ENCODE results near the gene CASZ1.

Gene CASZ1

DNA sequence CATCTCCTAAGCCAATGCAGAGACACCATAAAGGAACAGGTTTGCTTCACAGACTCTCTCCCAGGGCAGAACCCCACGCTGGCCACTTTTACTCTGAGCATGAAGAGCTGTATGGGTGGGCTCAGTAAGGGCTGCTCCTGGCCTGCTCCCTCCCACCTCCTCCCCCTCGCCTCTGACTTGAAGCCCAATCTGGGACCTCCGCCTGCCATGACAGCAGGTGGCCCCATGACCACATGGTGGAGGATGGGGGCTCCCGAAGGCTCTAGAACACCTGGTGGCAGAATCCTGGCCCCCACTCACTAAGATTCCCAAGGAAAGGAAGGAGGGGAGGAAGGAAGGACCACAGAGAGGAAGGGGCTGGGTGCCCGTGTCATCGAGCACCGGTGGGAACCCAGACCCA is 23.7 kb downstream of the CASZ1 start:
- DNase-seq: no peak

DNA sequence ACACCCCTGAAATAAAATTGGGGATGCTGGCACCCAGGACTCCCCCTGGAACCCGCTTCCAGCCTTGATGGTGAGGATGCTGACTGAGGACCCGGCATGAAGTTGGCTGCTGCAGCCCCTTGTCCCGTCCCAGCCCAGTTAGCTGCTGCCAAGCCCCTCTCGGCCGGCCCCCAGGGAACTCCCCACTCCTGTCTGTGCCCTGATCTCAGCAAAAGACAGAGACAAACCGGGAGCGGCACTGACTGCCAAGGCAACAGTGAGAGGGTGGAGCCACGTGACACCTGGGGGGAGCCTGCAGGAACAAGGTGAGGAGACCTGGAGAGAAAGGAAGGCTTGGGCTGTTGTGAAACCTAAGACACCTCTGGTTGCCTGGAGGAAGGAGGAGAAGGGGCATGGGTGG is 24.7 kb downstream of the CASZ1 start:
- no peak for DNase-seq

DNA sequence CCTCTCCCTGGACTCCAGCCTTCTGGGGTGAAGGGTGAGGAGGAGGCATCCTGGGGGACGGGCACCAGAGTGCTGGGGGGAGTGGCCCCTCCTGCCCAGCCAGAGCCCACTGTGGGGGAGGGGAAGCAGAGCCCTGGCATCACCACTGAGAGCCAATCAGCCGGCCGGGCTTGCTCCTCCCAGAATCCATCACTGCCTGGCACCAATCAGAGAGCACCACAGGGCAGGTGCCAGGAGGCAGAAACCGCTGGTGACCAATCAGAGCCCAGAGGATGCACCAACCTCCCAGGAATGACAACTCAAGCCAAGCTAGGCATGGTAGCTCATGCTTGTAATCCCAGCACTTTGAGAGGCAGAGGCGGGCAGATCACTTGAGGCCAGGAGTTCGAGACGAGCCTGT is 27.9 kb downstream of the CASZ1 start:
- DNase-seq: no peak

DNA sequence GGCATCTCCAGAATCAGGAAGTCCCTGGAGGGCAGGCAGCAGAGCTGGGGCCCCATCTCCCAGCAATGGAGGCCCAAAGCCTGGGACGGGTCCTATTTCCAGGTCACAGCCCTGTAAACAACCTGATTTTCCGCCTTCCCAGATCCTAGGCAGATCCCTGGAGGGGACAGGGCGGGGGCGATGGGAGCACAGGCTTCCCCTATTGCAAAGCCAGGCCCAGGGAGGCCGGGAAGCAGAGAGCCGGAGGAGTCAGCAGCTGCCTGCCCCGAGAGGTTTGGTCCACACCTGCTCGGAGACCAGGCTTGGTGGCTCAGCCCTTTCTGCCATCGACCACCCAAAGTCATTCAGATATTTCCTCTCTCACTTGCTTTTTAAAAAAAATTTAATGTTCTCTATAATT is 29.2 kb downstream of the CASZ1 start:
- no peak for DNase-seq

DNA sequence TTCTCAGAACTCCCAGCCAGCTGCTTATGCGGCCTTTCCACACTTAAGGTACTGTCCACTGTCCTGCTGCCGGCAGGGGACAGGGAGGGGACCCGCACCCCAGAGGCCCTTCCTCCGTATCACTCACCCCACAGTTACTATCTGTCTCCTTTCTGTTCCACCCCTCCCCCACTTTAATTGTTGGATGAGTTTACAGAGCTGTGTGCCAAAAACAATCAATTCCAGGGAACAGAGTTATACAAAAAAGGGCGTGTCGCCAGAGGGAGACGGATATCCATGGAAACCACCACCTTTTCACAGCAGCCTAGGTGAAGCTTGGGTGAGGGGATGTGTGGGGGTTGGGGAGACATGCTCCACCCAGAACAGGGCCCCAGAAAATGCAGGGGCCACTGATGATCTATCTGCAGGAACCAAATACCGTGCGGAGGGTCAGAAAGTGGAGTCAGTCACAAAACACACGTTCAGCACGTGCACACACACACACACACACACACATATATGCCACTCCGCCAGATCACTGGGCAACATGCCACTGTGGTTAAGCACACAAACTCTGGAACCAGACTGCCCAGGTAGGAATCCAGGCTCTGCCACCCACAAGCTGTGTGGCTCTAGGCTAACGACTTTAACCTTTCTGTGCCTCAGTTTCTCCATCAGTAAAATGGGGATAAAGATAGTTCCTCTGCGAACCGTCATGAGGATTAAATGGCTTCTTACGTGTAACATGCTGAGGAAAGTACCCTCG is 30.5 kb downstream of the CASZ1 start:
- DNase-seq: no peak

DNA sequence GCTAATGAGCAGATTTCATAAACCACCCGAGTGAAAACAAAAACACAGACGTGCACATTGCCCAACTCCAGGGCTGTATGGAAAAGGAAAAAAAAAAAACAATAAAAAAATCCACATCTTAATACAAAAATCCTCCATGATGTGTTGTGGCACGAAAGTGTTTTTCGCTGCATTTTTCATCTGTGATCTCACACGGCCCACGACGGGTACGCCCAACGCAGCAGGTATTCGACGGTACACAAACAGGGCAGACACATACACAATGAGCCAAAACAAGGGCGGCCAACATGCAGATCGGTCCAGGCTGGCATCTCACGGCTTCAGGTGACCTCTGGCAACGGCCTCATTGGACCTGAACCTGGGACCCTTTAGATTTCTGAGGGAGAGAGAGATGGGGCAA is 31.1 kb downstream of the CASZ1 start:
- DNase-seq: no peak

DNA sequence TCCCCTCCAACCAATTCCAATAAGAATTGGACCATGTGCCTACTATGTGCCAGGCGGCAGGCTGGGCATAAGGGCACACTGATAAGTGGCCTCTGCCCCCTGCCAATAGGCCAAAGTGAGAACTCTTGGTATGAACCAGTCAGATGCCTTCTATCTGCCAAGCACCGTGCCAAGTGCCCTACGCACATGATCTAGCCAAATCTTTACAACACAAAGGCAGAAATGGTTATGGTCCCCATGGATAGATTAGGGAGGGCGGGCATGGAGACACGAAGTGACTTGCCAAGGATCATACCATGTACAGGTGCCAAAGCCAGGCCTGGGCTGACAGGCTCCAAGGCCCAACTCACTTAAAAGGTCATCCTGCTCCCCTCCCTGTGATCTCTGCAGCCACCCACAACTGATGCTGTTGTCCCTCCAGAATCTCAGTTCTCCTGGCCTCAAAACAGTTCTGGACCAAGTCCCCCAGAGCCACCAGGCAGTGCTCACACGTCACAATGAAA is 32.1 kb downstream of the CASZ1 start:
- DNase-seq: no peak

DNA sequence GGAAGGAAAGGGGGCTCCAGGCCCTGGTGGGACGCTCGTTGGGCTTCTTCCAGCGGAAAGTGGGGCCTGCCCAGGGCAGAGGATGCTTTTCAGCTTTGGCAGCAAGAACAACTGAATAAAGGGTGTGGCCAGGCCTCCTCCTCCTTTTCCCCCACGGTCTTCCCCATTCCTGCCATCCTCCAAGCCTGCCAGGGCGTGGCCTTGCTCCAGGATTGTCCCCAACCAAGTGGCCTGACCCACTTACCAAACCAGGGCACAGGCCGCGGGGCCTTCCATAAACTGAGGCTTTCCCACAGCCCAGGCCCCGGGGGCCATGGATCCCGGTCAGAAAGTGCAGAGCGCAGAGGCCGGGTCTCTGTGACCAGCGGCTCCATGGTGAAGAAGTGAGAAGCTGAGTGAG is 33.6 kb downstream of the CASZ1 start:
- DNase-seq: no peak

DNA sequence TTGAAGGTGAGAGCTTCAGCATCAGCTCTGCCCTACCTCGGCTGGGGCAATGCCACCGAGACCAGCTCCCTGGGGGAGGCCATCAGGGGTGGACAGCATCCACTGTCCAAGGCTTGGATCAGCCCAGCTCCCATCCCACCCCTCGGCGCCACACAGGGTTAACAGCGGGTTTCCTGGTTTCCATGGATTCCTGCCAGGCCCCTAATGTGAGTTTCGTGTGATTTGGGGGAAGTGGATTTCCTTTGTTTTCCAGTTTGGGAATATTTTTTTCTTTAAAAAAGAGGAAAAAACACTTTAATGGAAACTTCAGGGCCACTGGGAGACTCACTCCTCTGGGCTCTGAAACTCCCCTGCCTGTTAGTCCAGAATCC is 34.3 kb downstream of the CASZ1 start:
- DNase-seq: no peak

DNA sequence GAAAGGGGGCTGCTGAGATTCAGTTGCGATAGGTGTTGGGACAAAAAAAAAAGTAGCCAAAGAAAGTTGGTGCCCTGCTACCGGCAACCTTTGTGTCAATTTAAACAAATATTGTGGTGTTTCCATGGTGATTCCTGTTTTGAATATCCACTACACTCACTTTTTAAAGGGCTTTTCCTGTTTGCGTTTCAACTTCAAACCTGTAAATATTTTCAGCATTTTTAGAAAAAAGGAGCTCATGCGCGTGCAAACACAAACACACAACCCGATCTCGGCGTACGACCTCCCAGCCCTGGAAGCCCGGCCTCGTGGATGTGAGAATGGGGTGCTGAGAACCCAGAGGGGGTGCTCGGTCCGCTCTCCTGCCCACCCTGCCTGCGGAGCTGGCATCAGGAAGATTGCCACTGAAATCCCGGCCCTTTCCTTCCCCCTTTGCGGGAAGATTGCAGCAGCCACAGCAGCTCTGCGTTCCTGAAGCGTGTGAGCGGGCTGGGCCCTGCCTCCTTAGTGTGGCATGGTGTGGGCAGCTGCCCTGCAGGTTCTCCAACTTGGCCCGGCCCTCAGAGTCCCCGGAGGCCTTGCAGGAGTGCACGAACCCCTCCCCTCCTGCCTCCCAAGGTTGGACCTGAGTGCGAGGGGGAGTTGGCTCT is 34.8 kb downstream of the CASZ1 start:
- no peak for DNase-seq

DNA sequence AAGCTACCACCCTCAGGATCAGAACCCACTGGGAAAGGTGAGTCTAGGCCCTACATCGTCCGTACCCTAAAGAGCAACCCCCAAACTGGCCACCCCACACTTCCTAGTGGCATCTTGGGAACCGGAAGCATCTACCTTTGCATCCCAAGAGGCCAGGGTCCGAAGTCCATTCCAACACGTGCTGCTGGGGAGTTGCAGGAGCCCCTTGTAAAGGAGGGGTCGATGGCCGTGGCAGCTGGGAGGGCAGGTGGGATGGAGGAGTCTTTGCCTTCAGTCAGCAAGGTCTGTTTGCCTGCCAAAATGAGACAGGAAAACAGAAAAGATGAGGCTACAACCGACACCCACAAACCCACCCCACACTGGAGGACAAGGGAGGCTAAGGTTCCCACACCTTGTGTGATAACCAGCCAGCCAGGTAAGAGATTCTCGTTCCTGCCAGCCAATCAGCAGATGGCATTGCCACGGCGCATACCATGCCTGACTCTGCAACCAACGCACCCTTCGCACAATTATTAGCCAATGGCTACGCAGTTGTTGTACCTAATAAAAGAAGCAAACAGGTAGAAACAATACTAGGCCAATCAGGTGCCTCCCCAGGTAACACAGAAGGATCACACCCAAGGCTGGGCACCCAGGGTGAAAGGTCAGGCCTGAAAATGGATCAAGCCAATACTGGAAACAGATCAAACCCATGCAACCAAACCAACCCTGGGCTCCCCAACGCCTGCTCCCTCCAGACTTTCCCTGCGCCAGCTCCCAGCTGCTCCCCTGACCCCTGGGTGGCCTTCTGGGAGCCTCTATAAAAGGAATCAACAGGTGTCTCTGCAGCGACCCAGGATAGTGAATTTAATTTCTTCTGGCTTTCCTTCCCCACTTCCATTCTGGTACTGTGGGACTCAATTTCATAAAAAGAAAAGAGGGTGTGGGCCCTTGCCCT is 35.6 kb downstream of the CASZ1 start:
- DNase-seq: no peak

DNA sequence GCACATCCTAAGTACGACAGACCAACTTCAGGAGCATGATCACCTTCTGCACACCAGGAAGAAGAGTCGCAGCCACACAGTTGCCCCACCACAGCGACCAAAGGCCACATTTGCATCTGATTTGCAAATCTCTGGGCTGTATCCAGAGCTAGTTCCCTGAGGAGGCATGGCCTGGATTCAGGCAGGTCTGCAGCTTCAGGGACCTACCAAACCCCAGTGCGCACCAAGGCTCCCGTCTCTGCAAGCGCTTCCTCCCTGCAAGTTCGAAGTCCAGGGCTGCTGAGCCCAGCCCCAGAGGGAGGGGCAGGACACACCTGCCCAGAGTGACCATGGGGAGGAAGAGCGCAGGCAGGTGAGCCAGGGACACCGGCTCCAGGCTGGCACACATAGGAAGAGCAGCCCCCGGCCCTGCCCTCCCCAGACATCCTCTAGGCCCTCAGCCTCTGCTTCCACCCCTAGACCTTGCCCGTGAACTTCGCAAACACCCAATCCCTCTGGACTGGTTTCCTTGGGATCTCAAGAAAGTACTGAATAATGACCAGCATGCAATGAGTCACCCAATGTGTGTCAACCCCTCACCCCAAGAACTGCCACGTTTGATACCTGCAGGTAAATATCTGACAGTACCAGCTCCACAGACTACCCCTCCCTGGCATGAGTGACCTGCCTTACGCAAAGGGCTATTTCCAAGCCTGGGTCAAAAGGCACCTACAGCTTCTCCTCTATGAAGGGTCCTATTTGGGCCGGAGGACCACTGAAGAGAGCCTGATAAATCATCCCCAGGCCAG is 36.8 kb downstream of the CASZ1 start:
- DNase-seq: no peak

DNA sequence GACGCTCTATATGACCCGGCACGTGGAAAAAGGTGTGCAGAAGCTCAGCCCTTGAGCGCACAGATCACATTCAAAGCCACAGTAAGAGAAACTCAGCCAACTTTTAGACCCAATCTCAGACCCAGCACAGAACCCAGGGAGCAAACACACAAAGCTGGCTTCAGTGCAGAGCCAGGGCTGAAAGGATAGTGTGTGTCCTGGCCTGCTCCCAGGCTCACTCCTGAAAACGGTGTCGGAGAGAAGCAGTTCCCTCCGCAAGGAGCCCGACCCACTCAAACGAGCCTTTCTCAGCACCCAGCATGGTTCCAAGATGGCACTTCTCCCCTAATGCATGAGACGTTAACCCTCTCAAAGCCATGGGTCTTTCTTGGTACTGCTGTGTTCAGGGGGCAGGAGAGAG is 39.6 kb downstream of the CASZ1 start:
- DNase-seq: no peak

DNA sequence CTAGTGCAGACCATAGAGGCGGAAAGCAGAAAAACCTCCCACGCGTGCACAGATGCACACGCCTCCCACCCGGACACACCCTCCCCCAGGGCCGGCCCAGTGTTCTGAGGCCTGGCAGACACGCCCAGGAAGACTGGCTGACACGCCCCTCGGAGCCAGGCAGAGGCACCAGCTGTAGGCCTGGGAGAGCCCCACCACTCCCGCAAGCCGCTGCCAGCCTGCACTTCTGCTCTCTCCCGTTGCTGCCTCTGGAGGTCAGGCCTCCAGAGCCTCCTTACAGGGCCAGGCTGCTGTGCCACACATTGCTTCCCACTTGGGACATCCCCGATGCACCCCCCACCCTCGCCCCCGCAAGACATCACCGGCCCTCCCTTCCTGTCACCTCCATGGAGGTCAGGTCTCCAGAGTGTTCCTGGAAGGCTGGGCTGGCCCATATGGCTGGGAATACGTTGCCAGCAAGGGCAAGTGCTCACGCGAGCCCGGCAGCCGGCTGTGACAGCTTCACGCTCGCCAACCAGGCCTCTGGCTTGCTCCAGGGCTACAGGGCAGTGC is 40.4 kb downstream of the CASZ1 start:
- DNase-seq: peak; percentile 47 to 52

DNA sequence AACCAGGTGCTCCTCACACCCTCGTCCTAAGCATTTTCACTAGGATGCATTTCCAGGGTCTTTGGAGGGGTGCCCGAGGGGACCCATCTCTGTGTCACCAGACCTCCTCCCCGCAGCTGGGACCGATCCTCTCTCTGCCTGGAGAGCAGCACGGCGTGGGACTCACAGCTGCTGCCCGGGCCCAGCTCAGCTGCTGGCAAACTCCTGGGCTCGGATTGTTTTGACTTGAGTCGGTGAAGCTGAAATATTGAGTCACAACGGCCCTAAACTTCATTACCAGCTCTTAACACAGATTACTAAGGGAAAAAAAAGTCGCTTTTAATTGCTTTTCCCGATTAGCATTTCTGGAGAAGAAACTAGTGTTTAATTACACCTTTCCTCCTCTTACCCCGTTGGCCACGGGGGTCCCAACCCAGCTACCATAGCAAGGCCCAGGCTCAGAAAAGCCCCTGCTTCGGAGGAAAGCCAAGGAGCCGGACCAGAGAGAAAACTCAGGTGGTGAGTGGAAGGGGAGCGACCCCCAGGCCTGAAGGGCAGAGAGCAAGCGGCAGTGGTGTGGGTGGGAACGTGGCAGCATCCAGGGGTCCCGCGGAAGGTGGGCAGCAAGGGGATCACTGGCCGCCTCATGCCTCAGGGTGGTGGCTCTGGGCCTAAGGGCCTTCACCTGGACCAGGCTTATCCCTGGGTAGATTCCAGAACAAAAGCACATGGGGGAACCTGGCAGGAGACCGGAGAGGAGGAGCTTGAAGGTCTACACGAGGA is 41.7 kb downstream of the CASZ1 start:
- no peak for DNase-seq

DNA sequence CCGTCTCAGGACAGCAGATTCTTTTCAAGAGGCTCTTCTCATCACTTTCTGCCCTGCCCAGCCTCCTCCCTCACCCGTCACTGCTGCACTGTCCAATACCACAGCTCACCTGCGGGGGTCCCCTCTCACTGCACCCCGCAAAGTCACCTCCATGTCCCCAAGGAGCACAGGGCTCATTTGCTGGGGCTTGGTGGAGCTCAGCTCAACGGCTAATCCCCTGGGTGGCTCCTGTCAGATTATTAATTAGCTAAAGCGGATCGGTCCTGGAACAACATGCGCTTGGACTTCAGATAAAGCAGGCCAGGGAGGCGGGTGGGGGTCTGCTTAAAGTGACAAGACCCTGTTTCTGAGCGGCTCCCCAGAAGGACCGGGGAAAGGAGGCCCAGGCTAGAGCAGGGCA is 43.1 kb downstream of the CASZ1 start:
- DNase-seq: no peak

DNA sequence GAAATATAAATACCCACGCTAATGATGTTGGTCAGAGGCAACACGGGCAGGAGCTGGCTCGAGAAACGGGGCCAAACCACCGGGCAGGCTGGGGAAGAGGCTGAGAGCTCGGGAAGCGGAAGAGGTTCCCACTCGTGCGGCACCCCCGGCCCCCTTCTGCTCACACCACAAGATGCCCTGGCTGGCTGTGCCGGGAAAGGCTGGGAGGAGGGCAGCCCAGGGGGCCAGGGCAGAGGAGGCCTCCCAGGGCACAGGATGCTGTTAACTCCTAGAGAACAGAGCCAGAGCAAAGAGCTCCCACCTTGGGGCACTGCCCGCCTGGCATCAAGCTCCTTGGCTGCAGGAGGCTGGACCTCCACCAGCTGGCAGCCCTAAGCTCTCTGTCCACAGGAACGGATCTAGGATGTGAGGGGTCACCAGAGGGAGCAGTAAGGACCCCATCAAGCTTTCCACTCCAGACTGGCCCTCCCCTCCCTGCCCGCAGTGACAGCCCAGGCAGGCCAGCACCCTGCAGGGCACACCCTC is 44.8 kb downstream of the CASZ1 start:
- DNase-seq: no peak

DNA sequence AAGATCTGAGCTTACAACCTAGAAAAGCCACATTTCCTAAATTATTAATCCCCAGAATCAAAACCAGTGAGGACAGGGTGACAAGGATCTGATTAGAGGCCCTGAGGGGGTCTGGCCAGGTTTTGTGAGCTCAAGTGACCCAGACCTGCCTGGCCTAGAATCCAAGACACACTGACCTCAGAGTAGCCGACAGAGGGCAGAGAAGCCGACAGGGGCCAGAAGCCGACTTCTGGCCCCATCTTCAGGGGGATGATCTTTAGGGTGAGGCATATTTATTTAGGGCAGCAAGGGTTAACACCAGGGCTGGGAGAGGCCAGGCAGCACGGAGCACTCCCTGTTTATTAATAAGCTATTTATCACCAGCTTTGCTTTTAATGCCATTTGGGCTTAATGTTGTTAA is 45.3 kb downstream of the CASZ1 start:
- no peak for DNase-seq

DNA sequence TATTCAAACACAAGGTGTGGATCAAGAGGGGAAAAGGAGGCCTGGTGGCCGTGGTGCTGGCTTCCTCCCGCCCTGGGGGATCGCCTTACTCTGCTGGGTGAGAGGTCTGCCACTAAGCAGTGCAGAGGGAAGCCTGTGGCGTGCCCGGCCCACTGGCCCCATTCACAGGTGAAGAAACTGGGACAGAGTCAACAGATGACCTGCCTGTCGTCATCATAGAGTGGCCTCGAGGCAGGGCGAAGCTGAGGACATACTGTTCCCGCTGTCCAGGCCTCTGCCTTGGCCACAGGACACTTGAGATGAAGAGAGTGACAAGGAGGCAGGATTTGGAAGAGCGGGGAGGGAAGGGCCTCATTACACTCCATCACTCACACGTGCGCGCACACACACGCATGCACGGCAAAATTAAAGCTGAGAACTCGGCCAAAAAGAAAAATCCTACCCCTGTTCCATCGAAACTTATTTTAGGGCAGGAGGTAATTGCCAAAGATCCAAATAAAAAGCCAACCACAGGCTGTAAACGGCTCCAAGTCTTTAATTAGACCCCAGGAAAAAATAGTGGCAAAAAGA is 50.5 kb downstream of the CASZ1 start:
- no peak for DNase-seq

DNA sequence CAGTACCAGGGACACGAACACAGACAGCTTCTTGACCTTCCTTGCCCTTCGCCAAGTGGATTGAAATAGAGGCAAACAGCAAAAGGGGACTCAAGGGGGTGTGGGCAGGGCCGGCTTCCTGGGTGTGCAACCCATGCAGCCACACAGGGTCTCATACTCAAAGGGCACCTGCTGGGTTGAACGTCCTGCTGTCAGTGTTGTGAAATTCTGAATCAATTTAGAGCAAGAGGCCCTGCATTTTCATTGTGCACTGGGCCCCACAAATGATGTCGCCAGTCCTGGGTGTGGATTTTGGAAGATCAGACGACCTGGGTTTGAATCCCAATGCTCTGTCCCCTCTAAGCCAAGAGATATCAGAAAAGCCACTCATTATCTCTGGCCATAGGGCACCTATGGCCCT is 51.1 kb downstream of the CASZ1 start:
- no peak for DNase-seq

DNA sequence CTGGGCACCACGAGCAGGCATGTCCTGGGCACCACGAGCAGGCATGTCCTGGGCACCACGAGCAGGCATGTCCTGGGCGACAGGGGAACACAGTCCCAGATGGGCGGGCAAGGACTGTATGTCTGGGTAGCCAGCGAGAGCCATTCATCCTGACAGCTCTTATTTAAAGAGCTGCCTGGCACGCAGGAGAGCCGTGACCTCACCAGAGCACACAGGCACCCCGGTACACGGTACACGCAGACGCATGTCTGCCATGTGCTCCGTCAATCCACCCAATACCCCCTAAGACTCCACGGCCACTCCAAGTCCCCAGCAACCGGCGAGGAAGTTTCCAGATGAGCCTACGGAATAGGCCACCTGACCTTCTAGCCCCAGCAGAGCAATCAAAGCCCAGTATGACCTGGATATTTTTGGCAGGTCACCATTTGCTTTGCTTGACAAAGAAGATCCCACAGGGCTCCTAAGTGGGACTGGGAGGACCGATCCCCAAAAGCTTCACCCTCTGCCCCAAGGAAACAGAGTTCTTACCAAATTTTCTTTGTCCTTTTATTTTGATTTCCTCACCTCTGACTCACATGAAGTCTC is 51.7 kb downstream of the CASZ1 start:
- DNase-seq: no peak
